Measurements from ENCODE around the gene GPR153.

Gene GPR153

GRCh38 chr1:6269296-6269695 lies 8.4 kb upstream of the GPR153 start:
- no peak overlapping the region for H3K4me3 ChIP-seq (ENCODE audit: low read depth, low read length)
- no peak for TF ChIP-seq CTCF (IDR thresholded peaks at IDR 0.05; ENCODE audit: low read depth, low read length)

- TF ChIP-seq CTCF (IDR thresholded peaks at IDR 0.05; ENCODE audit: low read depth, low read length), result no peak
- no peak overlapping the region for H3K4me3 ChIP-seq (ENCODE audit: low read depth, low read length)
Observed at GRCh38 chr1:6268415-6268814, 7.5 kb upstream of the GPR153 start.

GRCh38 chr1:6267686-6268322 lies 6.9 kb upstream of the GPR153 start:
- TF ChIP-seq CTCF (IDR thresholded peaks at IDR 0.05; ENCODE audit: low read depth, low read length), result no peak
- no peak overlapping the region for H3K4me3 ChIP-seq (ENCODE audit: low read depth, low read length)

GRCh38 chr1:6266641-6267040 lies 5.7 kb upstream of the GPR153 start:
- no peak overlapping the region for H3K4me3 ChIP-seq (ENCODE audit: low read depth, low read length)
- TF ChIP-seq CTCF (IDR thresholded peaks at IDR 0.05; ENCODE audit: low read depth, low read length), result no peak

GRCh38 chr1:6265151-6265550 lies 4.3 kb upstream of the GPR153 start:
- H3K4me3 ChIP-seq (ENCODE audit: low read depth, low read length), result no peak overlapping the region

GRCh38 chr1:6263716-6264115 lies 2.8 kb upstream of the GPR153 start:
- TF ChIP-seq CTCF (IDR thresholded peaks at IDR 0.05; ENCODE audit: low read depth, low read length), result no peak
- no peak overlapping the region for H3K4me3 ChIP-seq (ENCODE audit: low read depth, low read length)

More at GRCh38 chr1:6265151-6265550, 4.3 kb upstream of the GPR153 start:
- no peak for TF ChIP-seq CTCF (IDR thresholded peaks at IDR 0.05; ENCODE audit: low read depth, low read length)

- no peak overlapping the region for H3K4me3 ChIP-seq (ENCODE audit: low read depth, low read length)
- no peak for TF ChIP-seq CTCF (IDR thresholded peaks at IDR 0.05; ENCODE audit: low read depth, low read length)
Observed at GRCh38 chr1:6262555-6263420, 1.9 kb upstream of the GPR153 start.

Data from WI38 (cell line).